GM13976 (cell line): Measurements from ENCODE around the gene TOM1L1.

ENCODE experiments used
- DNase-seq: peaks from one replicate; pipeline ENCODE4 v3.0.0; 2012; ENCODE audit warnings: low spot score
- in situ Hi-C: fragments of 300-500 bp; cut with MboI; formaldehyde crosslinking; loops from one replicate; pipeline ENCODE4 v1.12.0; 2022; ENCODE audit warnings: low sequenced_read_pairs, mixed read lengths, inconsistent platforms; ENCODE audit not compliant: unreplicated experiment
- TF ChIP-seq, protein P1 (sequence below): IDR thresholded peaks from 2 replicates; pipeline ENCODE4 v1.5.1; 2012; ENCODE audit warnings: borderline replicate concordance, mild to moderate bottlenecking; ENCODE audit not compliant: insufficient read depth; ENCODE audit errors: extremely low read depth, missing control alignments, control extremely low read depth

TOM1L1 gene

GRCh38 chr17:54977744-54978143 lies 77.1 kb downstream of the TOM1L1 start:
- TF ChIP-seq, protein P1, sequence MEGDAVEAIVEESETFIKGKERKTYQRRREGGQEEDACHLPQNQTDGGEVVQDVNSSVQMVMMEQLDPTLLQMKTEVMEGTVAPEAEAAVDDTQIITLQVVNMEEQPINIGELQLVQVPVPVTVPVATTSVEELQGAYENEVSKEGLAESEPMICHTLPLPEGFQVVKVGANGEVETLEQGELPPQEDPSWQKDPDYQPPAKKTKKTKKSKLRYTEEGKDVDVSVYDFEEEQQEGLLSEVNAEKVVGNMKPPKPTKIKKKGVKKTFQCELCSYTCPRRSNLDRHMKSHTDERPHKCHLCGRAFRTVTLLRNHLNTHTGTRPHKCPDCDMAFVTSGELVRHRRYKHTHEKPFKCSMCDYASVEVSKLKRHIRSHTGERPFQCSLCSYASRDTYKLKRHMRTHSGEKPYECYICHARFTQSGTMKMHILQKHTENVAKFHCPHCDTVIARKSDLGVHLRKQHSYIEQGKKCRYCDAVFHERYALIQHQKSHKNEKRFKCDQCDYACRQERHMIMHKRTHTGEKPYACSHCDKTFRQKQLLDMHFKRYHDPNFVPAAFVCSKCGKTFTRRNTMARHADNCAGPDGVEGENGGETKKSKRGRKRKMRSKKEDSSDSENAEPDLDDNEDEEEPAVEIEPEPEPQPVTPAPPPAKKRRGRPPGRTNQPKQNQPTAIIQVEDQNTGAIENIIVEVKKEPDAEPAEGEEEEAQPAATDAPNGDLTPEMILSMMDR: no peak
- DNase-seq: no peak
- in situ Hi-C loops: no loop called here

- no peak for DNase-seq
- TF ChIP-seq, protein P1: no peak
- in situ Hi-C loops: no loop called here
Measured at GRCh38 chr17:54979657-54980056, 79.0 kb downstream of the TOM1L1 start.

DNA sequence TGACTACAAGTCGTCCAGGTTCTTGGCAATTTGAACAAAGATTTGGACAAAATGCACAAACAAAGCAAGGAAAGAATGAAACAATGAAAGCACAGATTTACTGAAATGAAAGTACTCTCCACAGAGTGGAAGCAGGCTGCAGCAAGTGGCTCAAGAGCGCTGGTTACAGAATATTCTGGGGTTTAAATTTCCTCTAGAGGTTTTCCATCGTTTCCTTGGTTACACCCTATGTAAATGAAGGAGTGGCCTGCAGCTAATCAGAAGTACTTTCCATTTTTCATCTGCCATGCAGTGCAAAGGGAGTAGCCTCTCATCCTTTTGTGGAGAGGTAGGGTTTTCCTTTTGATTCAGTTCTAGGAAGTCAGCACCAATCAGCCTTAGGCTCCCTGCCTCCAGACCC lies 79.7 kb downstream of the TOM1L1 start:
- in situ Hi-C loops: no loop called here
- TF ChIP-seq, protein P1: no peak
- DNase-seq: no peak

DNA sequence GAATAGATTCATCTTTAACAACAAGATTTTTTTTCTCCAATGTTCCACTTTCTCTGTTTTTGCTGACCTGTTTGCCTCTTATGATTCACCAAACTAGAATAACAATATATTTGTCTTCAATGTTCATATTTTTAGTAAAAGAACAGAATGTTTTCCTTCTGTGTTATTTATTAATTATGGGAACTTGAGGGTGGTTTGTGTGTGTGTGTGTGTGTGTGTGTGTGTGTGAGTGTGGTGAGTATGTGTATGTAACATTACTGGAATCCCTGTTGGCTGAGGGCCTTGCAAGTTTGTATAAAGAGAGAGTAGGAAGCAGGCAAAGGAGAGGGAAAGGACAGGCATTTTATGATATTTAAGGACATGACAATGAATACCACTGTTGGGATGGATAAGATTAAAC lies 81.7 kb downstream of the TOM1L1 start:
- in situ Hi-C loops: no loop called here
- TF ChIP-seq, protein P1: no peak
- no peak for DNase-seq

DNA sequence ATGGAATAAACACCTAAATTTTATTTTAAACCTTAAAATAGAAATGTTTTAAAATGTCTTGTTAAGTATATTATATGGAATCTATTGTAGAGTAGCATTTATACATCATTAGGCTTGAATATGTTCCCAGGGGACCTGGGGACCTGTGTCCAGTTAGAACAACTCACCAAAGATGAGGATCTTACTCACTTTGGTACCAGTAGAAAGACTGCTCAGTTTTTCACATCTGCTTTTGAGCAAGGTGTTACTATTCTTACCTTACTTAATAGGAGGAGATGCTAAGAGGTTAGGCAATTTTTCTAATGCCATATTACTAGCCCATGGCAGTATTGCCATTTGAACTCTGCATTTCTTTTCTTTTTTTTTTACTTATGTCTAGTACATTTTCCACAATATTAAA lies 82.6 kb downstream of the TOM1L1 start:
- no peak for DNase-seq
- in situ Hi-C loops: no loop called here
- TF ChIP-seq, protein P1: no peak

DNA sequence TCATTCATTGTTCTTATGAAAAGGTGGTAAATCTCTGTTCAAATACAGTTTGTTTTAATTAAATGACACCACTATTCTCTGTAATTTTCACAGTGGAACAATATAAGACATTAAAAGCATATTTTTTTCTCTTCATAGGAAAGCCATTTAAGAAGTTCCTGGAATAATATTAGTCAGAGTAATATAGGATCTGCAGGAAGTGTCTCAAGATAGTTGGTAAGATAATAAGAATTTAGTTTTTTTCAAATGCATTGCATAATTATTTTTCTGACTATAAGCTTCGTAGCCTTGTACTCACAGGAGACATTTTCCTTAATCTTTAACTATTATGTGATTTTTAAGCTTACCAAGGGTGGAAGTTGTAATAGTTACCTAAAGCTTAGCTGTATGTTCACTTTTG lies 84.8 kb downstream of the TOM1L1 start:
- in situ Hi-C loops: no loop called here
- DNase-seq: no peak
- TF ChIP-seq, protein P1: no peak

- in situ Hi-C loops: loop anchor here (10.0 kb wide), 3 partner anchors 305 to 525 kb away; partner anchors contain the start of gene SMIM36
- no peak for DNase-seq
Measured at GRCh38 chr17:54990118-54990517, 89.5 kb downstream of the TOM1L1 start.

More at GRCh38 chr17:54990118-54990517, 89.5 kb downstream of the TOM1L1 start:
- TF ChIP-seq, protein P1: no peak
